Muscle layer of duodenum (tissue), 2 donors: ENCODE results near the gene NPDC1.

Source experiments
- H3K27ac ChIP-seq: one replicate; pipeline ENCODE4 v1.7.0; 2013; ENCODE audit warnings: mild to moderate bottlenecking, low read length
- H3K27me3 ChIP-seq: one replicate; pipeline ENCODE4 v1.7.0; 2013; ENCODE audit warnings: low read depth, mild to moderate bottlenecking, control low read depth, low read length
- H3K36me3 ChIP-seq, 2 donors: one replicate each; pipeline ENCODE4 v1.7.0; 2013; ENCODE audit warnings: low read length in 2 of 2, control low read depth in 1 of 2, mild to moderate bottlenecking in 1 of 2; ENCODE audit not compliant: insufficient read depth in 2 of 2, control insufficient read depth in 1 of 2
- H3K4me1 ChIP-seq, 2 donors: one replicate each; pipeline ENCODE4 v1.7.0; 2013; ENCODE audit warnings: low read length in 2 of 2, mild to moderate bottlenecking in 2 of 2, control low read depth in 1 of 2, moderate library complexity in 1 of 2; ENCODE audit not compliant: insufficient read depth in 2 of 2, control insufficient read depth in 1 of 2
- H3K4me3 ChIP-seq, 2 donors: one replicate each; pipeline ENCODE4 v1.7.0; 2013; ENCODE audit warnings: low read length in 2 of 2, low read depth in 1 of 2, mild to moderate bottlenecking in 1 of 2
- H3K9me3 ChIP-seq, 2 donors: one replicate each; pipeline ENCODE4 v1.7.0; 2013; ENCODE audit warnings: low read length in 2 of 2, control low read depth in 1 of 2, mild to moderate bottlenecking in 1 of 2; ENCODE audit not compliant: control insufficient read depth in 1 of 2
- donor health status: healthy.

Gene NPDC1

DNA sequence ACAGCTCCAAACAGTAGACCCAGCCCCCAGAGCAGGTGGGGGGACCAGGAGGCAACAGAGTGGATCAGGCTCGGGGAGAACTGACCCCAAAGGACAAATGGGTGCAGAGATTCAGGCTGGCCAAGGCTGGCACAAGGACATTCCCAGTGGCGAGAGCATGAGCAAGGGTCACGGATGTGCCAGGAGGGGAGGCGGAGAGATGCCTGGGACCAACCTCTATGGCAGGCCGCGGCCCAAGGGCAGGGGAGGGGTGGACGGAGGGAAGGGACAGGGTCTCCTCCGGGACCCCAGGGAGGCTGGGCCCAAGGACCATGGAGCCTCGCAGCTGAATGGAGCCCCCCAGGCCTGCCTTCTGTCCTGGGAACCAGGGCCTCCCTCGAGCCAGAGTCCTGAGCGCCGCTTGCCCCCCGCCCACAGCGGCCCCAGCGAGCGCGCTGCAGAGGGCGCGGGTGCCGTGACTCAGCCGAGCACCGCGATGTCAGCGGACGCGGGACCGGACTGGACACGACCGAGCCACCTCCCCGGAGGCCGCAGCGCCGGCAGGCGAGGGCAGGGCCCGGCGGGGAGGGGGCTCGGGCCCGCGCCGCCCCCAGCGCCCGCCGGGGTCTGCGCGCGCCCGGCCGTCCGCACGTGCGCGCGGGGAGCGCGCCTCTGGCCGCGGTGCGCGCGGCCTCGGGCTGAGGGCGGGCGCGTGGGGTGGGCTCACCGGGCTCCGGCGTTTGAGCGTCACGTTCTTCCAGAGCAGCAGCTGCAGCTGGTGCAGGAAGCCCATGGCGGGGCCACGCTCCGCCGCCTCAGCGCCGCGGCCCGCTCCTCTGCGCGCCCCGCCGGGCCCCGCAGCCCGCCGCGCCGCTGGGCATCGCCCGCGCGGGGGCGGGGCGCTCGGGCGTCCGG is 18.4 kb downstream of the NPDC1 start, which contains the start of gene ABCA2:
Gene ABCA2 (minus strand): TSS at position 869 of the 894 bp plus-strand sequence. CDS start 97 bp downstream, at position 772.
- Histone ChIP-seq H3K27ac (no peak within 1 kb of the TSS), H3K27me3 (no peaks in the 10 kb centered on the region), H3K4me1 (peaks cover 0 to 39% of the 10 kb centered on the region in 2 donors), H3K4me3 (peak within 1 kb of the TSS; percentile 42 to 67), H3K36me3 (no peaks in the 10 kb centered on the region), H3K9me3 (no peaks in the 10 kb centered on the region)

GRCh38 chr9:137026828-137027227 is 19.1 kb downstream of the NPDC1 start:
- Histone ChIP-seq H3K27ac (no peak overlapping the region), H3K4me1 (peaks cover 0 to 39% of the 10 kb centered on the region in 2 donors)

DNA sequence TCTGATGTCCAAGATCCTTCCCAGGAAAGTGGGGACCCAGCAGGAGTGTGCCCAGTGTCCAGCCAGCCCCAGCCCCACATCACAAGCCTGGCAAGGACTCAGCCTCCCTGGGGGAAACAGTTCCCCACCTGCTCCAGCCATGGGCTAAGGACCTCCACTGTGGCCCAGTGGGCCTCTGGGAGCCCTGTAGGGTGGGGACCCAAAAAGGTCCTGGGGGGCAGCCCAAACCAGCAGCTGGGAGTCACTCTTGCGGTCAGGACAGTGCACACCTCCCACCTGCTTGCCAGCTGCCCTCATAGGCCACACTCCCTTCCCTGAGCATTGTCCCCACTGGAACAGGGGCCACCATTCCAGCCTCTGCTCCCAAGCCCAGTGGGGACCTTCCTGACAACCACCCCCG is 19.6 kb downstream of the NPDC1 start:
- H3K27ac ChIP-seq = no peak overlapping the region
- peaks cover 0 to 39% of the 10 kb centered on the region in 2 donors for H3K4me1 ChIP-seq

More at GRCh38 chr9:137026828-137027227, 19.1 kb downstream of the NPDC1 start:
- H3K27me3 ChIP-seq = no peaks in the 10 kb centered on the region
- H3K36me3 ChIP-seq = no peaks in the 10 kb centered on the region
- peak overlapping the region; percentile 39 to 67 for H3K4me3 ChIP-seq
- H3K9me3 ChIP-seq = no peaks in the 10 kb centered on the region

GRCh38 chr9:137025517-137025966 is 20.4 kb downstream of the NPDC1 start:
- Histone ChIP-seq H3K4me1 (peaks cover 0 to 39% of the 10 kb centered on the region in 2 donors), H3K27ac (no peak overlapping the region), H3K36me3 (peaks cover 0 to 8% of the 10 kb centered on the region in 2 donors), H3K9me3 (no peaks in the 10 kb centered on the region), H3K4me3 (no peak overlapping the region), H3K27me3 (no peaks in the 10 kb centered on the region)

More for the DNA sequence above, 19.6 kb downstream of the NPDC1 start:
- H3K27me3 ChIP-seq = no peaks in the 10 kb centered on the region
- H3K9me3 ChIP-seq = no peaks in the 10 kb centered on the region
- H3K4me3 ChIP-seq = no peak overlapping the region
- no peaks in the 10 kb centered on the region for H3K36me3 ChIP-seq

DNA sequence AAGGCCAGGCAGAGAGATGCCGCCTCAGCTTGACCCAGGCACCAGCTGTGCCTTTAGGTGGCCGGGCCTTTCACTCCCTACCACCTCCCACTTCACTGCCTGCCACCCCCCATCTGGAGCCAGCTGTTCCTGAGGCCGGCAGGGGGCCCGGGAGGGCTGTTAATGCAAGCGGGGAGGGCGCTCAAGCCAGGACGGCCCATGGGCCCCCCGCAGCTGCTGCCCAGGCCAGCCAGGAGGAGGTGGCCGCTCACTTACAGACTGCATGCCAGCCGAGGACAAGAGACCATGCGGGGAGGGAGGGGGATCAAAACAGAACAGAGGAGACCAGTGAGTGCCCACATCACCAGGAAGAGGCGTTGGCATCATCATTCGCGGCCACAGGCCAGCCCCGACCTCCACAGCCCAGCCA is 22.4 kb downstream of the NPDC1 start:
- Histone ChIP-seq H3K4me1 (peaks cover 0 to 27% of the 10 kb centered on the region in 2 donors), H3K27ac (no peak overlapping the region)

GRCh38 chr9:137023157-137023556 is 22.8 kb downstream of the NPDC1 start:
- Histone ChIP-seq H3K9me3 (no peaks in the 10 kb centered on the region), H3K4me3 (no peak overlapping the region), H3K4me1 (peaks cover 0 to 24% of the 10 kb centered on the region in 2 donors), H3K36me3 (peaks cover 0 to 16% of the 10 kb centered on the region in 2 donors), H3K27ac (no peak overlapping the region), H3K27me3 (no peaks in the 10 kb centered on the region)

More for the DNA sequence above, 22.4 kb downstream of the NPDC1 start:
- no peaks in the 10 kb centered on the region for H3K9me3 ChIP-seq
- H3K27me3 ChIP-seq = no peaks in the 10 kb centered on the region
- peaks cover 0 to 16% of the 10 kb centered on the region in 2 donors for H3K36me3 ChIP-seq
- no peak overlapping the region for H3K4me3 ChIP-seq

GRCh38 chr9:137022662-137023008 is 23.3 kb downstream of the NPDC1 start:
- H3K4me1 ChIP-seq = peaks cover 0 to 24% of the 10 kb centered on the region in 2 donors
- no peak overlapping the region for H3K4me3 ChIP-seq
- no peaks in the 10 kb centered on the region for H3K9me3 ChIP-seq
- H3K36me3 ChIP-seq = peaks cover 0 to 21% of the 10 kb centered on the region in 2 donors
- H3K27me3 ChIP-seq = no peaks in the 10 kb centered on the region
- no peak overlapping the region for H3K27ac ChIP-seq

DNA sequence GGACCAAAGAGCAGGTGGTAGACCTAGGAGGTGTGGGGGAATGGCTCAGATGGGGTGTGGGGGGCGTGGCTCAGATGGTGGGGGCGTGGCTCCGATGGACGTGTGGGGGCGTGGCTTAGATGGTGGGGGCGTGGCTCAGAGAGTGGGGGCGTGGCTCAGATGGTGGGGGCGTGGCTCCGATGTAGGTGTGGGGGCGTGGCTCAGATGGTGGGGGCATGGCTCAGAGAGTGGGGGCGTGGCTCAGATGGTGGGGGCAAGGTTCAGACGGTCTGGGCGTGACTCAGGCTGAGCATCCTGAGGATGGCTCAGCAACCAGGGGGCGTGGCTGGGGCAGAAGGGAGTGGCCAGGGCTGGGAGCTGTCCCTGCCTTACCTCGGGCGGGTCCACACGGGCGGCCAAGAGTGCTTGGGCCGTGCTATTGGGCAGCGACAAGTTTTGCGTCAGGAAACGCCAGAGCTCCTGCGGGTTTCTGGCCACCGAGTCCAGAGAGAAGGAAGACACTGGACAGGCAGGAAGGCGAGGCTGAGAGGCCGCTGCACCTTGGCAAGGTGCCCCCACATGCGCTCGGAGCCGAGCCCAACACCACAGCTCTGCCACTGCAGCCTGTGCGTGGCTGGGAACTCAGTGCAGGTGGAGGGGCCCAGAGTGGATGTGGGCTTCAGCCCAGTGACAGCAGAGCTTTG is 23.9 kb downstream of the NPDC1 start:
- H3K36me3 ChIP-seq = peaks cover 0 to 26% of the 10 kb centered on the region in 2 donors
- no peaks in the 10 kb centered on the region for H3K27me3 ChIP-seq
- H3K4me1 ChIP-seq = peaks cover 0 to 19% of the 10 kb centered on the region in 2 donors
- no peaks in the 10 kb centered on the region for H3K9me3 ChIP-seq
- H3K27ac ChIP-seq = no peak overlapping the region
- H3K4me3 ChIP-seq = no peak overlapping the region

- Histone ChIP-seq H3K4me1 (peaks cover 0 to 13% of the 10 kb centered on the region in 2 donors), H3K4me3 (no peak overlapping the region), H3K36me3 (peaks cover 0 to 32% of the 10 kb centered on the region in 2 donors), H3K9me3 (no peaks in the 10 kb centered on the region), H3K27ac (no peak overlapping the region), H3K27me3 (no peaks in the 10 kb centered on the region)
Measured at GRCh38 chr9:137021568-137021978, 24.4 kb downstream of the NPDC1 start.

- Histone ChIP-seq H3K27ac (no peak overlapping the region), H3K36me3 (peaks cover 0 to 38% of the 10 kb centered on the region in 2 donors)
Measured at GRCh38 chr9:137020771-137021567, 25.0 kb downstream of the NPDC1 start.

More at GRCh38 chr9:137020771-137021567, 25.0 kb downstream of the NPDC1 start:
- H3K9me3 ChIP-seq = no peaks in the 10 kb centered on the region
- H3K4me1 ChIP-seq = peaks cover 0 to 7% of the 10 kb centered on the region in 2 donors
- no peaks in the 10 kb centered on the region for H3K27me3 ChIP-seq
- no peak overlapping the region for H3K4me3 ChIP-seq
